K562 (cell line): Measurements from ENCODE around the gene FYB1. TPM values are rescaled to one million over a fixed set of nuclear protein-coding genes. Genes with fewer than 3 reads are reported as not detected.
A peak's percentile ranks its signal among the peaks of the same experiment; 100 is the strongest.

ENCODE experiments used
- CC2D1A ChIP-seq: fragments of 450-650 bp; IDR thresholded peaks from 2 replicates; pipeline ENCODE4 v1.6.1; 2017; ENCODE audit warnings: mild to moderate bottlenecking
- ESRRB ChIP-seq: fragments of 250-450 bp; sonication (Bioruptor Pico); IDR thresholded peaks from 2 replicates; pipeline ENCODE4 v1.5.0; 2020; ENCODE audit warnings: mild to moderate bottlenecking, moderate library complexity, borderline replicate concordance
- ETV6 ChIP-seq, 3 experiments: fragments of 150-350 bp in 1 of 3; sonication (generic) in 1 of 3; formaldehyde crosslinking in 1 of 3; IDR thresholded peaks; 2 replicates each; pipeline versions ENCODE4 v1.6.1 to v1.8.0; 2014 to 2022; ENCODE audit warnings: borderline replicate concordance in 2 of 3, low read depth in 2 of 3, antibody characterized with exemption in 1 of 3, low read length in 1 of 3, mild to moderate bottlenecking in 1 of 3, missing genetic modification reagents in 1 of 3
- FOXP1 ChIP-seq: sonication (generic); formaldehyde crosslinking; IDR thresholded peaks from 2 replicates; pipeline ENCODE4 v1.8.0; 2022; ENCODE audit warnings: mild to moderate bottlenecking, missing genetic modification reagents
- HEY1 ChIP-seq: fragments of 250-450 bp; sonication (Bioruptor Pico); IDR thresholded peaks from 2 replicates; pipeline ENCODE4 v1.5.0; 2020; ENCODE audit warnings: mild to moderate bottlenecking, moderate library complexity, borderline replicate concordance
- NCOR1 ChIP-seq: fragments of 450-650 bp; IDR thresholded peaks from 2 replicates; pipeline ENCODE4 v1.6.1; 2016; ENCODE audit warnings: mild to moderate bottlenecking, moderate library complexity
- SAP30 ChIP-seq: fragments of 200-600 bp; sonication (generic); IDR thresholded peaks from 2 replicates; pipeline ENCODE4 v1.6.1; 2012; ENCODE audit warnings: borderline replicate concordance, low read depth, mild to moderate bottlenecking, moderate library complexity, low read length, control low read depth, inconsistent platforms; ENCODE audit not compliant: insufficient read depth, poor library complexity, severe bottlenecking
- TRIM24 ChIP-seq, 2 experiments: fragments of 450-650 bp; IDR thresholded peaks; 2 replicates each; pipeline ENCODE4 v1.6.1; 2016
- ZBED1 ChIP-seq: IDR thresholded peaks from 2 replicates; pipeline ENCODE4 v1.6.1; 2014
- polyA plus RNA-seq, 8 experiments: library from polyadenylated mRNA; depleted of rRNA in 4 of 8; stranded (reverse) in 5 of 8; unstranded in 3 of 8; fragments of >200 nt; fragmentation: Nextera tagmentation in 2 of 8; fragmentation: Illumina TruSeq in 1 of 8; extraction: Ambion mirVana in 2 of 8; extraction: Trizol in 1 of 8; gene quantifications; 2 replicates each; pipeline versions ENCODE4 v1.2.1 to v1.2.3, GENCODE V29; 2011 to 2014; ENCODE audit warnings: inconsistent platforms in 1 of 8, missing spikeins in 1 of 8
- total RNA-seq, 7 experiments: library from RNA; depleted of rRNA in 6 of 7; stranded (reverse); fragments of >200 nt in 6 of 7; fragmentation: Illumina TruSeq in 2 of 7; extraction: Trizol in 2 of 7; gene quantifications; 2 replicates each; pipeline versions ENCODE4 v1.2.1 to v1.2.3, GENCODE V29; 2011 to 2021; ENCODE audit warnings: low replicate concordance in 1 of 7
- TF ChIP-seq, protein P1 (sequence below): fragments of 200-800 bp; sonication (Bioruptor generic); IDR thresholded peaks from 2 replicates; pipeline ENCODE4 v1.6.1; 2017; ENCODE audit warnings: missing genetic modification characterization, missing compliant biosample characterization
- TF ChIP-seq, protein P2 (sequence below), 2 experiments: fragments of 250-450 bp in 1 of 2; fragments of 450-650 bp in 1 of 2; sonication (Bioruptor Pico) in 1 of 2; IDR thresholded peaks; 2 replicates each; pipeline versions ENCODE4 v1.6.1 to v1.8.0; 2016 to 2021; ENCODE audit warnings: mild to moderate bottlenecking in 2 of 2, moderate library complexity in 2 of 2, missing compliant biosample characterization in 1 of 2, missing genetic modification characterization in 1 of 2
- TF ChIP-seq, protein P3 (sequence below): fragments of 250-450 bp; sonication (Bioruptor Pico); IDR thresholded peaks from 2 replicates; pipeline ENCODE4 v1.8.0; 2022; ENCODE audit warnings: moderate library complexity, mild to moderate bottlenecking, inconsistent platforms
- TF ChIP-seq, protein P4 (sequence below), 2 experiments: IDR thresholded peaks; 2 replicates each; pipeline ENCODE4 v1.6.1; 2011; ENCODE audit warnings: borderline replicate concordance in 1 of 2, control low read depth in 1 of 2, low read depth in 1 of 2, low read length in 1 of 2, mild to moderate bottlenecking in 1 of 2, mixed read lengths in 1 of 2, moderate library complexity in 1 of 2; ENCODE audit not compliant: insufficient read depth in 1 of 2, insufficient read length in 1 of 2, poor library complexity in 1 of 2, severe bottlenecking in 1 of 2; ENCODE audit errors: extremely low read depth in 1 of 2
- TF ChIP-seq, protein P5 (sequence below): fragments of 200-800 bp; sonication (Bioruptor generic); IDR thresholded peaks from 2 replicates; pipeline ENCODE4 v1.6.1; 2017; ENCODE audit warnings: missing genetic modification characterization, missing compliant biosample characterization
- TF ChIP-seq, protein P6 (sequence below): sonication (generic); formaldehyde crosslinking; IDR thresholded peaks from 2 replicates; pipeline ENCODE4 v1.8.0; 2022; ENCODE audit warnings: mild to moderate bottlenecking, missing genetic modification reagents
- TF ChIP-seq, protein P7 (sequence below): fragments of 250-450 bp; sonication (Bioruptor Pico); IDR thresholded peaks from 2 replicates; pipeline ENCODE4 v1.8.0; 2021; ENCODE audit warnings: borderline replicate concordance, mild to moderate bottlenecking, moderate library complexity; ENCODE audit not compliant: poor library complexity, severe bottlenecking

FYB1 gene
- total and polyA plus RNA-seq, 9 of the 15 experiments (the other 6 are each of a cell fraction or from before 2014, with no cell fraction given): 4.7 to 31.5 (median 9.7) TPM

DNA sequence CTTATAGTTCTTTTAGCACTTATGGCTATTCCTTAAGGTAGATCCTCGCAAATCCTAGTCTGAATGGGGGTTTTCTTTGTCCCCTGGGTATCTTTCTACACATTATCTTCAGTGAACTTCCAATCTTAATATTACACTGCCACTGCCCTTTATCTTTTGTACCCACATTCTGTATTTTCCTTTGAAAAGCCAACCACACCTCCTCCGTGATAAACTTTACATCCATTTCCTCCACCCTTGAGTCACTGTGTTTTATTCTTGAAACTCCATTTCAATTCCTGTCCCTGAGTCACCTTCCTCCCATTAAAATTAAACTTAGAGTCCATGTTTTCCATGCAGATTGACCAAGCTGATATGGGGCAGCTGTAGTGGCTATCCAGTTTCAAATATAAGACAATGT is 102.0 kb downstream of the FYB1 start (continued):
- TF ChIP-seq SAP30 (no peak), ZBED1 (no peak), NCOR1 (peak; percentile 91), ESRRB (no peak), FOXP1 (no peak), TRIM24 (IDR thresholded peaks at IDR 0.05) (peak; percentile 69 to 84; a peak in 2 of 4 replicates), CC2D1A (peak; percentile 79), HEY1 (CRISPR knock-in tag) (no peak), ETV6 (IDR thresholded peaks at IDR 0.05; ENCODE audit: borderline replicate concordance in 1 of 2, low read depth in 2 of 2, low read length in 1 of 2) (no peak), ETV6 (CRISPR knock-in tag; IDR thresholded peaks at IDR 0.05; ENCODE audit: borderline replicate concordance) (no peak)
- TF ChIP-seq, protein P1, sequence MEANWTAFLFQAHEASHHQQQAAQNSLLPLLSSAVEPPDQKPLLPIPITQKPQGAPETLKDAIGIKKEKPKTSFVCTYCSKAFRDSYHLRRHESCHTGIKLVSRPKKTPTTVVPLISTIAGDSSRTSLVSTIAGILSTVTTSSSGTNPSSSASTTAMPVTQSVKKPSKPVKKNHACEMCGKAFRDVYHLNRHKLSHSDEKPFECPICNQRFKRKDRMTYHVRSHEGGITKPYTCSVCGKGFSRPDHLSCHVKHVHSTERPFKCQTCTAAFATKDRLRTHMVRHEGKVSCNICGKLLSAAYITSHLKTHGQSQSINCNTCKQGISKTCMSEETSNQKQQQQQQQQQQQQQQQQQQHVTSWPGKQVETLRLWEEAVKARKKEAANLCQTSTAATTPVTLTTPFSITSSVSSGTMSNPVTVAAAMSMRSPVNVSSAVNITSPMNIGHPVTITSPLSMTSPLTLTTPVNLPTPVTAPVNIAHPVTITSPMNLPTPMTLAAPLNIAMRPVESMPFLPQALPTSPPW (CRISPR knock-in tag): no peak; the same call in 1 of the 2 replicates
- TF ChIP-seq, protein P2, sequence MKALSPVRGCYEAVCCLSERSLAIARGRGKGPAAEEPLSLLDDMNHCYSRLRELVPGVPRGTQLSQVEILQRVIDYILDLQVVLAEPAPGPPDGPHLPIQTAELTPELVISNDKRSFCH (CRISPR knock-in tag; IDR thresholded peaks at IDR 0.05): no peak
- TF ChIP-seq, protein P2 (tag; IDR thresholded peaks at IDR 0.05): no peak
- TF ChIP-seq, protein P3, sequence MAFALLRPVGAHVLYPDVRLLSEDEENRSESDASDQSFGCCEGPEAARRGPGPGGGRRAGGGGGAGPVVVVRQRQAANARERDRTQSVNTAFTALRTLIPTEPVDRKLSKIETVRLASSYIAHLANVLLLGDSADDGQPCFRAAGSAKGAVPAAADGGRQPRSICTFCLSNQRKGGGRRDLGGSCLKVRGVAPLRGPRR (CRISPR knock-in tag): no peak
- TF ChIP-seq, protein P4, sequence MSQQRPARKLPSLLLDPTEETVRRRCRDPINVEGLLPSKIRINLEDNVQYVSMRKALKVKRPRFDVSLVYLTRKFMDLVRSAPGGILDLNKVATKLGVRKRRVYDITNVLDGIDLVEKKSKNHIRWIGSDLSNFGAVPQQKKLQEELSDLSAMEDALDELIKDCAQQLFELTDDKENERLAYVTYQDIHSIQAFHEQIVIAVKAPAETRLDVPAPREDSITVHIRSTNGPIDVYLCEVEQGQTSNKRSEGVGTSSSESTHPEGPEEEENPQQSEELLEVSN (IDR thresholded peaks at IDR 0.05; ENCODE audit: borderline replicate concordance in 1 of 2, extremely low read depth in 1 of 2, insufficient read depth in 1 of 2, insufficient read length in 1 of 2, low read depth in 1 of 2, low read length in 1 of 2, poor library complexity in 1 of 2, severe bottlenecking in 1 of 2): no peak
- TF ChIP-seq, protein P5, sequence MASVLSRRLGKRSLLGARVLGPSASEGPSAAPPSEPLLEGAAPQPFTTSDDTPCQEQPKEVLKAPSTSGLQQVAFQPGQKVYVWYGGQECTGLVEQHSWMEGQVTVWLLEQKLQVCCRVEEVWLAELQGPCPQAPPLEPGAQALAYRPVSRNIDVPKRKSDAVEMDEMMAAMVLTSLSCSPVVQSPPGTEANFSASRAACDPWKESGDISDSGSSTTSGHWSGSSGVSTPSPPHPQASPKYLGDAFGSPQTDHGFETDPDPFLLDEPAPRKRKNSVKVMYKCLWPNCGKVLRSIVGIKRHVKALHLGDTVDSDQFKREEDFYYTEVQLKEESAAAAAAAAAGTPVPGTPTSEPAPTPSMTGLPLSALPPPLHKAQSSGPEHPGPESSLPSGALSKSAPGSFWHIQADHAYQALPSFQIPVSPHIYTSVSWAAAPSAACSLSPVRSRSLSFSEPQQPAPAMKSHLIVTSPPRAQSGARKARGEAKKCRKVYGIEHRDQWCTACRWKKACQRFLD: peak; percentile 62
- TF ChIP-seq, protein P6, sequence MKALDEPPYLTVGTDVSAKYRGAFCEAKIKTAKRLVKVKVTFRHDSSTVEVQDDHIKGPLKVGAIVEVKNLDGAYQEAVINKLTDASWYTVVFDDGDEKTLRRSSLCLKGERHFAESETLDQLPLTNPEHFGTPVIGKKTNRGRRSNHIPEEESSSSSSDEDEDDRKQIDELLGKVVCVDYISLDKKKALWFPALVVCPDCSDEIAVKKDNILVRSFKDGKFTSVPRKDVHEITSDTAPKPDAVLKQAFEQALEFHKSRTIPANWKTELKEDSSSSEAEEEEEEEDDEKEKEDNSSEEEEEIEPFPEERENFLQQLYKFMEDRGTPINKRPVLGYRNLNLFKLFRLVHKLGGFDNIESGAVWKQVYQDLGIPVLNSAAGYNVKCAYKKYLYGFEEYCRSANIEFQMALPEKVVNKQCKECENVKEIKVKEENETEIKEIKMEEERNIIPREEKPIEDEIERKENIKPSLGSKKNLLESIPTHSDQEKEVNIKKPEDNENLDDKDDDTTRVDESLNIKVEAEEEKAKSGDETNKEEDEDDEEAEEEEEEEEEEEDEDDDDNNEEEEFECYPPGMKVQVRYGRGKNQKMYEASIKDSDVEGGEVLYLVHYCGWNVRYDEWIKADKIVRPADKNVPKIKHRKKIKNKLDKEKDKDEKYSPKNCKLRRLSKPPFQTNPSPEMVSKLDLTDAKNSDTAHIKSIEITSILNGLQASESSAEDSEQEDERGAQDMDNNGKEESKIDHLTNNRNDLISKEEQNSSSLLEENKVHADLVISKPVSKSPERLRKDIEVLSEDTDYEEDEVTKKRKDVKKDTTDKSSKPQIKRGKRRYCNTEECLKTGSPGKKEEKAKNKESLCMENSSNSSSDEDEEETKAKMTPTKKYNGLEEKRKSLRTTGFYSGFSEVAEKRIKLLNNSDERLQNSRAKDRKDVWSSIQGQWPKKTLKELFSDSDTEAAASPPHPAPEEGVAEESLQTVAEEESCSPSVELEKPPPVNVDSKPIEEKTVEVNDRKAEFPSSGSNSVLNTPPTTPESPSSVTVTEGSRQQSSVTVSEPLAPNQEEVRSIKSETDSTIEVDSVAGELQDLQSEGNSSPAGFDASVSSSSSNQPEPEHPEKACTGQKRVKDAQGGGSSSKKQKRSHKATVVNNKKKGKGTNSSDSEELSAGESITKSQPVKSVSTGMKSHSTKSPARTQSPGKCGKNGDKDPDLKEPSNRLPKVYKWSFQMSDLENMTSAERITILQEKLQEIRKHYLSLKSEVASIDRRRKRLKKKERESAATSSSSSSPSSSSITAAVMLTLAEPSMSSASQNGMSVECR (CRISPR knock-in tag): no peak
- TF ChIP-seq, protein P7, sequence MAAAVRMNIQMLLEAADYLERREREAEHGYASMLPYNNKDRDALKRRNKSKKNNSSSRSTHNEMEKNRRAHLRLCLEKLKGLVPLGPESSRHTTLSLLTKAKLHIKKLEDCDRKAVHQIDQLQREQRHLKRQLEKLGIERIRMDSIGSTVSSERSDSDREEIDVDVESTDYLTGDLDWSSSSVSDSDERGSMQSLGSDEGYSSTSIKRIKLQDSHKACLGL (CRISPR knock-in tag): no peak
